GM12878 (cell line): ENCODE data around the gene EFHD1. TPM values are rescaled to one million over a fixed set of nuclear protein-coding genes. Genes with fewer than 3 reads are reported as not detected.

Experiments
- ATAC-seq: fragments of 200-7000 bp; cut with Tn5 transposase; 3 replicates; pipeline ENCODE4 v1.9.1; 2020; ENCODE audit warnings: mild to moderate bottlenecking, moderate library complexity
- BruUV-seq: library from RNA; stranded (reverse); fragments of 400-500 nt; replicated peaks from 2 replicates; lab custom pipeline; 2021; lab: Mats Ljungman, UMichigan
- CTCF ChIA-PET: fragments of 300-600 bp; sonication (Branson Sonifier 250); formaldehyde crosslinking; extraction: SDS; loops from one replicate; lab custom pipeline; 2021; ENCODE audit warnings: inconsistent platforms; lab: Yijun Ruan, JAX
- POLR2A ChIA-PET: fragments of 350-600 bp; formaldehyde crosslinking; extraction: SDS; loops from one replicate; lab custom pipeline; 2021; ENCODE audit warnings: inconsistent platforms; lab: Charles Lee
- RAD21 ChIA-PET: fragments of 300-600 bp; sonication (Branson Sonifier 250); formaldehyde crosslinking; loops from one replicate; lab custom pipeline; 2023; ENCODE audit warnings: antibody characterized with exemption; ENCODE audit not compliant: unreplicated experiment; lab: Charles Lee
- SMC1A ChIA-PET: fragments of 300-600 bp; sonication (Branson Sonifier 250); formaldehyde crosslinking; loops from one replicate; lab custom pipeline; 2023; ENCODE audit not compliant: unreplicated experiment, uncharacterized antibody; lab: Charles Lee
- DNase-seq: peaks from one replicate; pipeline ENCODE4 v3.0.0-alpha.2; 2011; ENCODE audit warnings: low read depth, low spot score
- FAIRE-seq: peaks from 3 replicates; lab custom pipeline; 2011; peaks lifted over from hg19 to GRCh38; lab: Jason Lieb, UNC
- H2AFZ ChIP-seq: 2 replicates; pipeline ENCODE4 v1.6.0; 2011; ENCODE audit warnings: low read depth, low read length, control low read depth; ENCODE audit not compliant: control insufficient read depth
- H3K27ac ChIP-seq: 2 replicates; pipeline ENCODE4 v1.5.1; 2011; ENCODE audit warnings: control low read depth; ENCODE audit not compliant: control insufficient read depth, insufficient read depth
- H3K27me3 ChIP-seq, 2 experiments: replicated peaks in 1 of 2; 2 replicates each; pipeline versions ENCODE4 v1.6.0 to v1.6.1; 2011; ENCODE audit warnings: low read length in 1 of 2; ENCODE audit not compliant: control insufficient read depth in 2 of 2, insufficient read depth in 2 of 2
- H3K36me3 ChIP-seq, 2 experiments: 2 replicates each; pipeline ENCODE4 v1.5.1; 2011; ENCODE audit warnings: low read length in 1 of 2; ENCODE audit not compliant: control insufficient read depth in 2 of 2, insufficient read depth in 2 of 2
- H3K4me1 ChIP-seq: 2 replicates; pipeline ENCODE4 v1.6.1; 2011; ENCODE audit warnings: mild to moderate bottlenecking, low read length, moderate library complexity, mixed read lengths; ENCODE audit not compliant: control insufficient read depth, insufficient read depth
- H3K4me2 ChIP-seq: 2 replicates; pipeline ENCODE4 v1.6.0; 2011; ENCODE audit warnings: control low read depth; ENCODE audit not compliant: control insufficient read depth, insufficient read depth
- H3K4me3 ChIP-seq: fragments of 200-600 bp; sonication (generic); 2 replicates; pipeline ENCODE4 v1.5.1; 2016
- H3K79me2 ChIP-seq: 2 replicates; pipeline ENCODE4 v1.6.0; 2011; ENCODE audit warnings: low read length; ENCODE audit not compliant: control insufficient read depth, insufficient read depth
- H3K9ac ChIP-seq: 2 replicates; pipeline ENCODE4 v1.8.0; 2011; ENCODE audit warnings: low read length, control low read depth, mixed read lengths; ENCODE audit not compliant: control insufficient read depth, insufficient read depth
- H3K9me3 ChIP-seq: replicated peaks from 3 replicates; pipeline ENCODE4 v1.5.1; 2011; ENCODE audit warnings: mild to moderate bottlenecking, low read length; ENCODE audit not compliant: control insufficient read depth, insufficient read depth
- H4K20me1 ChIP-seq: 2 replicates; pipeline ENCODE4 v1.6.0; 2011; ENCODE audit not compliant: control insufficient read depth, insufficient read depth
- CBFB ChIP-seq: IDR thresholded peaks from 2 replicates; pipeline ENCODE4 v1.6.1; 2016; ENCODE audit warnings: antibody characterized with exemption, low read depth
- CUX1 ChIP-seq: IDR thresholded peaks from 2 replicates; pipeline ENCODE4 v1.6.1; 2012; ENCODE audit warnings: improper control_type of control experiment, low read depth, low read length; ENCODE audit not compliant: insufficient replicate concordance
- KDM1A ChIP-seq: fragments of 200-600 bp; sonication (generic); IDR thresholded peaks from 2 replicates; pipeline ENCODE4 v1.6.1; 2016; ENCODE audit warnings: borderline replicate concordance
- MAX ChIP-seq: IDR thresholded peaks from 2 replicates; pipeline ENCODE4 v1.6.1; 2012; ENCODE audit warnings: low read depth, low read length, improper control_type of control experiment
- MEF2B ChIP-seq: fragments of 450-650 bp; IDR thresholded peaks from 2 replicates; pipeline ENCODE4 v1.6.1; 2018; ENCODE audit warnings: mild to moderate bottlenecking, moderate library complexity; ENCODE audit not compliant: partially characterized antibody, poor library complexity, severe bottlenecking
- NFYA ChIP-seq: IDR thresholded peaks from 2 replicates; pipeline ENCODE4 v1.6.1; 2011; ENCODE audit warnings: low read depth, mild to moderate bottlenecking, low read length, improper control_type of control experiment, borderline replicate concordance
- PRDM15 ChIP-seq: fragments of 450-650 bp; formaldehyde crosslinking; IDR thresholded peaks from 2 replicates; pipeline ENCODE4 v1.4.0; 2020; ENCODE audit warnings: mild to moderate bottlenecking, moderate library complexity
- RFX5 ChIP-seq: IDR thresholded peaks from 2 replicates; pipeline ENCODE4 v1.6.1; 2011; ENCODE audit warnings: low read depth, low read length, improper control_type of control experiment
- SIN3A ChIP-seq: IDR thresholded peaks from 2 replicates; pipeline ENCODE4 v1.6.1; 2012; ENCODE audit warnings: low read depth, low read length, improper control_type of control experiment
- ZBTB4 ChIP-seq: fragments of 450-650 bp; formaldehyde crosslinking; IDR thresholded peaks from 2 replicates; pipeline ENCODE4 v1.4.0; 2022; ENCODE audit warnings: mild to moderate bottlenecking, moderate library complexity
- WGBS: methylation state at CpG from one replicate; pipeline ENCODE4 v1.1.6; 2016; ENCODE audit warnings: low lambda C conversion rate; ENCODE audit not compliant: insufficient replicate concordance, insufficient coverage; ENCODE audit errors: missing lambda C conversion rate; 5-methylcytosine and 5-hydroxymethylcytosine counted together
- in situ Hi-C: fragments of 300-500 bp; cut with MboI; formaldehyde crosslinking; loops from 9 replicates; pipeline ENCODE4 v1.14.3; 2018; ENCODE audit warnings: mixed read lengths
- intact Hi-C: fragments of 100-400 bp; cut with micrococcal nuclease; formaldehyde crosslinking; loops from one replicate; pipeline ENCODE4 v1.14.2; 2022; ENCODE audit not compliant: unreplicated experiment
- polyA plus RNA-seq, 11 experiments: library from polyadenylated mRNA; depleted of rRNA in 4 of 11; unstranded in 6 of 11; stranded (reverse) in 5 of 11; fragments of >200 nt; fragmentation: Nextera tagmentation in 4 of 11; fragmentation: Illumina TruSeq in 1 of 11; extraction: Ambion mirVana in 4 of 11; extraction: Trizol in 1 of 11; gene quantifications; 1 replicate in 1 of 11; 2 replicates in 10 of 11; pipeline versions ENCODE4 v1.2.1 to v1.2.3, GENCODE V29; 2011 to 2016; ENCODE audit warnings: inconsistent platforms in 2 of 11, missing spikeins in 2 of 11, low read depth in 1 of 11
- total RNA-seq, 4 experiments: library from RNA; depleted of rRNA in 3 of 4; stranded (reverse); fragments of >200 nt in 3 of 4; fragmentation: Illumina TruSeq in 1 of 4; extraction: Trizol in 1 of 4; gene quantifications; 2 replicates each; pipeline versions ENCODE4 v1.2.1 to v1.2.3, GENCODE V29; 2013 to 2021

Gene EFHD1
- total and polyA plus RNA-seq, 10 of the 15 experiments (the other 5 are each of a cell fraction or from before 2014, with no cell fraction given) = 0.07 TPM; not detected in 9

GRCh38 chr2:232588680-232589585, 44.5 kb upstream of the EFHD1 start:
- Histone ChIP-seq H3K4me1 (no peaks in the 10 kb centered on the region), H3K36me3 (no peaks in the 10 kb centered on the region), H3K4me2 (no peak overlapping the region), H3K9ac (no peak overlapping the region), H3K4me3 (no peak overlapping the region), H3K27ac (no peak overlapping the region), H4K20me1 (no peaks in the 10 kb centered on the region), H3K27me3 (no peaks in the 10 kb centered on the region), H2AFZ (no peak overlapping the region), H3K79me2 (no peaks in the 10 kb centered on the region), H3K9me3 (no peaks in the 10 kb centered on the region)
- no TSS peak for BruUV-seq
- intact Hi-C loops (no loop called here), in situ Hi-C loops (no loop called here)
- SMC1A ChIA-PET = no interaction called here
- RAD21 ChIA-PET = no interaction called here
- CTCF ChIA-PET = no interaction called here
- ATAC-seq (no peak), FAIRE-seq (no peak), DNase-seq (no peak)
- 80% methylated on average over 18 of the region's 18 CpGs for WGBS
- POLR2A ChIA-PET = no interaction called here
- TF ChIP-seq MAX = no peak
- TF ChIP-seq CUX1 = no peak
- no peak for TF ChIP-seq ZBTB4 (CRISPR knock-in tag)
- TF ChIP-seq CBFB = no peak
- no peak for TF ChIP-seq RFX5
- TF ChIP-seq KDM1A = no peak
- TF ChIP-seq SIN3A = no peak
- TF ChIP-seq PRDM15 (CRISPR knock-in tag) = no peak
- no peak for TF ChIP-seq MEF2B
- no peak for TF ChIP-seq NFYA
